SU-DHL-6 (cell line): ENCODE data around the gene DOK4.

Experiments used
- H2AFZ ChIP-seq: fragments of 200-600 bp; sonication (generic); 2 replicates; pipeline ENCODE4 v1.6.1; 2014; ENCODE audit warnings: low read depth, mild to moderate bottlenecking, moderate library complexity, mixed read lengths, antibody characterized with exemption, low read length; ENCODE audit not compliant: severe bottlenecking
- H3F3A ChIP-seq: fragments of 200-600 bp; shearing (Covaris generic); 2 replicates; pipeline ENCODE4 v1.6.0; 2016; ENCODE audit warnings: antibody characterized with exemption, mild to moderate bottlenecking; ENCODE audit not compliant: insufficient read depth
- H3K27ac ChIP-seq: fragments of 200-600 bp; sonication (generic); 2 replicates; pipeline ENCODE4 v1.5.1; 2016; ENCODE audit warnings: low read depth, mild to moderate bottlenecking, low read length, moderate library complexity, mixed read lengths
- H3K27me3 ChIP-seq: fragments of 200-600 bp; sonication (generic), shearing (Covaris generic); 2 replicates; pipeline ENCODE4 v1.6.0; 2014; ENCODE audit warnings: mild to moderate bottlenecking, low read length
- H3K36me3 ChIP-seq: fragments of 200-600 bp; sonication (generic); 2 replicates; pipeline ENCODE4 v1.6.1; 2014; ENCODE audit warnings: mild to moderate bottlenecking, low read length, mixed read lengths
- H3K4me2 ChIP-seq: fragments of 300-600, 200-600 bp; shearing (Covaris generic), sonication (generic); 2 replicates; pipeline ENCODE4 v1.6.0; 2014; ENCODE audit warnings: low read length, low read depth, mild to moderate bottlenecking; ENCODE audit not compliant: poor library complexity, severe bottlenecking
- H3K4me3 ChIP-seq: fragments of 200-600 bp; sonication (generic); 2 replicates; pipeline ENCODE4 v1.5.1; 2014; ENCODE audit warnings: antibody characterized with exemption, low read length, mild to moderate bottlenecking, mixed read lengths; ENCODE audit not compliant: insufficient read depth, poor library complexity, severe bottlenecking
- H3K79me2 ChIP-seq: fragments of 200-600 bp; sonication (generic); 2 replicates; pipeline ENCODE4 v1.6.1; 2014; ENCODE audit warnings: mild to moderate bottlenecking, low read length, moderate library complexity; ENCODE audit not compliant: insufficient read depth
- H3K9ac ChIP-seq: fragments of 200-600 bp; sonication (generic); 2 replicates; pipeline ENCODE4 v1.7.0; 2014; ENCODE audit warnings: mild to moderate bottlenecking, low read length
- H3K9me2 ChIP-seq: fragments of 200-600 bp; sonication (generic); replicated peaks from 2 replicates; pipeline ENCODE4 v1.6.1; 2014; ENCODE audit warnings: low read length; ENCODE audit not compliant: insufficient read depth
- H3K9me3 ChIP-seq: fragments of 200-600 bp; sonication (generic); 2 replicates; pipeline ENCODE4 v1.6.1; 2014; ENCODE audit warnings: low read length, mixed read lengths; ENCODE audit not compliant: insufficient read depth
- H4K20me1 ChIP-seq: fragments of 200-600 bp; sonication (generic); 2 replicates; pipeline ENCODE4 v1.6.1; 2014; ENCODE audit warnings: low read depth, mild to moderate bottlenecking, antibody characterized with exemption, low read length, moderate library complexity, mixed read lengths
- CTCF ChIP-seq: fragments of 200-600 bp; sonication (generic); IDR thresholded peaks from one replicate; pipeline ENCODE4 v1.5.1; 2017; ENCODE audit warnings: antibody characterized with exemption, mild to moderate bottlenecking, low read length, moderate library complexity; ENCODE audit not compliant: insufficient read depth, poor library complexity, severe bottlenecking
- EZH2phosphoT487 ChIP-seq: fragments of 200-600 bp; sonication (generic), shearing (Covaris generic); conservative IDR thresholded peaks from 2 replicates; pipeline ENCODE4 v1.6.1; 2018; ENCODE audit warnings: mild to moderate bottlenecking, antibody characterized with exemption, low read length, moderate library complexity, mixed read lengths

Gene DOK4

GRCh38 chr16:57470711-57471110, 15.6 kb downstream of the DOK4 start:
- Histone ChIP-seq H3K9me2 (no peaks in the 10 kb centered on the region), H4K20me1 (no peaks in the 10 kb centered on the region), H3K79me2 (no peaks in the 10 kb centered on the region), H3K4me3 (no peak overlapping the region), H3K9ac (no peak overlapping the region), H3K27ac (no peak overlapping the region), H3K36me3 (peaks cover 4% of the 10 kb centered on the region; the same call in 1 of the 2 replicates), H3K4me2 (no peak overlapping the region), H3K27me3 (no peaks in the 10 kb centered on the region), H3F3A (peaks cover 4% of the 10 kb centered on the region; the same call in 1 of the 2 replicates), H3K9me3 (no peaks in the 10 kb centered on the region), H2AFZ (no peak overlapping the region)
- TF ChIP-seq CTCF (no peak), EZH2phosphoT487 (no peak)

GRCh38 chr16:57469917-57470470, 16.3 kb downstream of the DOK4 start:
- no peaks in the 10 kb centered on the region for H3K79me2 ChIP-seq
- H3F3A ChIP-seq, result peaks cover 4% of the 10 kb centered on the region; the same call in 1 of the 2 replicates
- no peak overlapping the region for H3K4me2 ChIP-seq
- H3K36me3 ChIP-seq, result peaks cover 4% of the 10 kb centered on the region; the same call in 1 of the 2 replicates
- H3K27me3 ChIP-seq, result no peaks in the 10 kb centered on the region
- no peak overlapping the region for H3K4me3 ChIP-seq
- no peak overlapping the region for H3K27ac ChIP-seq
- H2AFZ ChIP-seq, result no peak overlapping the region
- H3K9me3 ChIP-seq, result no peaks in the 10 kb centered on the region
- H4K20me1 ChIP-seq, result no peaks in the 10 kb centered on the region
- TF ChIP-seq EZH2phosphoT487 (no peak), CTCF (no peak)
- H3K9ac ChIP-seq, result no peak overlapping the region
- H3K9me2 ChIP-seq, result no peaks in the 10 kb centered on the region

DNA sequence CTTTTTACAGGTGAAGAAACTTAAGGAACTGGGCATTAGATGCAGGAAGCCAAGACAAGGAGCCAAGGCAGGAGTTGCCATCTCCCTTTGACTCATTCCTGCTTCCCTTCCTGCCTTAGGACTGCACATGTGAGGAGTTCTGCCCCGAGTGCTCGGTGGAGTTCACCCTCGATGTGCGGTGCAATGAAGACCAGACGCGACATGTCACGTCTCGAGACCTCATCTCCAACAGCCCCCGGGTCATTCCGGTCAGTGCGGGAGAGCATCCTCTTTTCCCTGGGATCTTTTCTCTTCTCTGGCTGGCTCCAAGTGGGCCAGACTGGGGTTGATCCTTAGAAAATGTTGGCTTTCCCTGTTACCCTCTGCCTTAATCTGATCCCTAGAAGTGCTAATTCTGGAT, 17.2 kb downstream of the DOK4 start:
- peaks cover 2% of the 10 kb centered on the region; the same call in 1 of the 2 replicates for H3K79me2 ChIP-seq
- H2AFZ ChIP-seq, result no peak overlapping the region
- H3K9me3 ChIP-seq, result no peaks in the 10 kb centered on the region
- H3K9me2 ChIP-seq, result no peaks in the 10 kb centered on the region
- H4K20me1 ChIP-seq, result no peaks in the 10 kb centered on the region
- peaks cover 4% of the 10 kb centered on the region; the same call in 1 of the 2 replicates for H3F3A ChIP-seq
- peaks cover 6% of the 10 kb centered on the region; the same call in 1 of the 2 replicates for H3K36me3 ChIP-seq
- no peak overlapping the region for H3K4me3 ChIP-seq
- no peak overlapping the region for H3K4me2 ChIP-seq
- TF ChIP-seq EZH2phosphoT487 (no peak), CTCF (no peak)
- H3K27ac ChIP-seq, result no peak overlapping the region
- no peak overlapping the region for H3K9ac ChIP-seq
- H3K27me3 ChIP-seq, result no peaks in the 10 kb centered on the region
